GM12865 (cell line): ENCODE measurements around the gene GALR2.

Experiments used
- DNase-seq: peaks from one replicate; pipeline ENCODE4 v3.0.0; 2010; ENCODE audit warnings: low read depth
- H3K4me3 ChIP-seq: 2 replicates; pipeline ENCODE4 v1.5.1; 2011; ENCODE audit warnings: mild to moderate bottlenecking, low read depth, low read length, control low read depth
- CTCF ChIP-seq: IDR thresholded peaks from 2 replicates; pipeline ENCODE4 v1.5.1; 2011; ENCODE audit warnings: low read length, control low read depth, low read depth, inconsistent platforms; ENCODE audit not compliant: insufficient read depth; ENCODE audit errors: missing control alignments

The GALR2 gene

DNA sequence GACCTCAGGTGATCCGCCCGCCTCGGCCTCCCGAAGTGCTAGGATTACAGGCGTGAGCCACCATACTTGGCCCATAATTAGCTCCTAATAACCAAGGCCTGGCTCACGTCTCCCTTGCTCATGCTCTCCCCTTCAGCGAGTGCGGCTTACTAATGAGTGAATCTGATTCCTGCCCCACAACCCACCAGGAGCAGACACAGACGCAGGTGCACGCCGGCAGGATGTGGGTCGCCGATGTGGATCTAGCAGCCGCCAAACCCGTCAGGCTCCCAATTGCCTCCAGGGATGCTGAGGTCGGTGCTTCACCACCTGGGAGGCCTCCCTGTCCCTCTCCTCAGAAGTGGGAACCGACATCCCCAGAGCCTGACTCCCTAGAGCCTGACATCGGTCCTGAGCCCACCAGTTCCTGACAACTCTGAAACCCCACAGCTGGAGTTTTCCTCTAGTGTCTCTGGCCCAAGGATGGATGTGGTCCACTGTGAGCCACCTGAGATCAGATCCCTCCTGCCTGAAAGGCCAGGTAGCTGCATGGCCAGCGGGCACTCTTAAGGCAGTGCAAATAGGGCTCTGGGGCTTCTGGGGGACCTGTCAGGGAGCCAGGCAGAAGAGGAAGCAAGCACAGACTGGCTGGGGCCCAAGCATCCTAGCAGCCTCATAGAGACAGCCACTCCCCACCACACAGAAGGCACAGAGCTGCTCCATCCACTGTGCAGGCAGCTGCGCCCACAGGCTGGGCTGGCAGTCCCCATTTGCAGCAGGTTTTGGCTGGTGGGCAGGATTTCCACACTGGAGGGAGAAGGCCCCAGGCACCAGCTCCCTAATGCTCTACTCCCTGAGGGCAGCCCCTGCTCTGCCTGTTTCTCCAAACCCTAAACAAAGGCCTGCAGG is 18.2 kb downstream of the GALR2 start:
- no peak for DNase-seq
- no peak overlapping the region for H3K4me3 ChIP-seq
- no peak for TF ChIP-seq CTCF

GRCh38 chr17:76094046-76094445 is 19.5 kb downstream of the GALR2 start:
- no peak for DNase-seq
- no peak overlapping the region for H3K4me3 ChIP-seq
- TF ChIP-seq CTCF = no peak

DNA sequence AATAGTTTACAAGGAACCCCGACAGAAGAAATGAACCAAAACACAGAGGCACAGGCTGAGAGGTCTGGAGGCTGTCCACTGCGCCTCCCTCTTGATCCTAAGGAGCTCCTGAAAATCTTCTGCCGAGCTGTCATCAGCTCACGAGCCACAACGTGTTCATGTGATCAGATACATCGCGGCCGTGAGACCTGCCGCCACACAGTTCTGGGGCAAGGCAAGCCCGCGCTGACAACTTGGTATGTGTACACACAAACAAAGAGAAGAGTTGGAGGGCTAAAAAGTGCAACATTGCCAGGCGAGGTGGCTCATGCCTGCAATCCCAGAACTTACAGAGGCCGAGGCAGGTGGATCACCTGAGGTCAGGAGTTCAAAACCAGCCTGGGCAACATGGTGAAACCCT is 21.4 kb downstream of the GALR2 start:
- H3K4me3 ChIP-seq = no peak overlapping the region
- TF ChIP-seq CTCF = no peak
- no peak for DNase-seq

GRCh38 chr17:76097716-76098295 is 23.2 kb downstream of the GALR2 start:
- H3K4me3 ChIP-seq = no peak overlapping the region
- DNase-seq = no peak
- no peak for TF ChIP-seq CTCF

DNA sequence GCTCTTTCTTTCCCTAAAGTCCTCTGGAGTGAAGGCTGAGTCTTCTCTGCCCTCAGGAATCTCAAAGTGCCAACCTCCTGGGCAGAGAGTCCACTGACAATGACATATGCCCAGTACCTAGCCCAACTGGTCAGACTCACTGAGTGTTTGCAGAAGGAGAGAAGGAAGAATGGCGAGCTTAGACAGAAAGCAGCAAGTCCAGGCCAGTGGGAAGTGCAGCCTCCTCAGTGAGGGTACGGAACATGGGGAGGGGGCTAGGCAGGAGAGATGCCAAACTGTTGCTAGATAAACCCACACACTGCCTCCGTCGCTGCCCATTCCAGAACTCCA is 28.3 kb downstream of the GALR2 start:
- no peak for DNase-seq
- peak overlapping the region; percentile 61 for H3K4me3 ChIP-seq
- no peak for TF ChIP-seq CTCF

GRCh38 chr17:76103274-76104139 is 28.9 kb downstream of the GALR2 start, which contains the start of gene EXOC7:
TSS of gene EXOC7 (minus strand) at chr17:76103787. CDS start at chr17:76103692, 95 bp downstream.
- no peak for TF ChIP-seq CTCF
- DNase-seq = peak; percentile 95
- H3K4me3 ChIP-seq = peak within 1 kb of the TSS; percentile 61
